Measurements from ENCODE around the gene TAF4B. TPM values are rescaled to one million over a fixed set of nuclear protein-coding genes. Genes with fewer than 3 reads are reported as not detected.

TAF4B gene
- total and polyA plus RNA-seq, 9 of the 15 experiments (the other 6 are each of a cell fraction or from before 2014, with no cell fraction given): 4.5 to 25.3 (median 20.5) TPM

DNA sequence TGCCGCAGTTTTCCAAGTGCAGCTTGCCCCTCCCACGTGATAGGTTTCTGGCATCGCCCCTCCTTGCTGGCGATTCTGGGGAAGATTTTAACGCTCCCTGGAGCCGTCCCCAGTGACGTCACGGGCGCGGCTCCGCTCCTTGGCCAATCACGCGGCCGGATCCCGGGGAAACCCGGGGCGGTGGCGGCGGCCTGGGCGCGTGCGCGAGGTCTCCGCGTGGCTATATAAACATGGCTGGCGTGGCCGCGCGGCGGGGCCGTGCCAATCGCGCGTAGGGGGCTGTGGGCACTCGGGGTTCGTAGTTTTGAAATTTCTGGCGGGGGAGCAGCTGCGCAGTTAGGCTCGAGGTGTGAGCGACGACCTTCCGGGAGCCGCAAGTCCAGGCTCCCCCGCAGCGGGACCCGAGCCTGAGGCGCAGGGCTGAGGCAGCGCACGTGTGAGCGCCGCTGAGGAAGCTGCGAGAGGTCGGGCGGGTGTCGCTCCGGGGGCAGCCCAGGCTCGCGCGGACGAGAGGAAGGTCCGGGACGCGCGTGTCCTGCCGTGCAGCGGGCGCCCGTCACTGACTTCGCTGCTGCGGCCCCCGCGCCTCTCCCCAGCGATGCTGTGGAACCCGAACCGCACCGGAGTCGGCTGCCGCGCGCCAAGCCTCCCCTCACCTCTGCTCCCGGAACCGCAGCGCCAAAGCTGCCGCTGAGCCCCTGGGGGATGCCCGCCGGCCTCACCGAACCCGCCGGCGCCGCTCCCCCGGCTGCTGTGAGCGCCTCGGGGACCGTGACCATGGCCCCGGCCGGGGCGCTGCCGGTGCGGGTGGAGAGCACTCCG lies at the start of gene TAF4B (continued):
- TF ChIP-seq ZMIZ1 (IDR thresholded peaks at IDR 0.05; ENCODE audit: low read depth in 2 of 2, low read length in 2 of 2): 0 out of 4 replicates have a peak, but pooled peaks of 1 of the 2 experiments have one; percentile 22
- TF ChIP-seq STAT5A (IDR thresholded peaks at IDR 0.05; ENCODE audit: borderline replicate concordance, low read length): no peak
- TF ChIP-seq ZNF512 (tag; IDR thresholded peaks at IDR 0.05): no peak
- TF ChIP-seq, protein P1, sequence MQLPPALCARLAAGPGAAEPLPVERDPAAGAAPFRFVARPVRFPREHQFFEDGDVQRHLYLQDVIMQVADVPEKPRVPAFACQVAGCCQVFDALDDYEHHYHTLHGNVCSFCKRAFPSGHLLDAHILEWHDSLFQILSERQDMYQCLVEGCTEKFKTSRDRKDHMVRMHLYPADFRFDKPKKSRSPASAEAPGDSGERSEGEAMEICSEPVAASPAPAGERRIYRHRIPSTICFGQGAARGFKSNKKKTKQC (CRISPR knock-in tag; IDR thresholded peaks at IDR 0.05): peak; percentile 87
- TF ChIP-seq HNRNPH1 (optimal IDR thresholded peaks at IDR 0.05; ENCODE audit: low read depth, low read length): no peak
- no peak for TF ChIP-seq SMAD2 (IDR thresholded peaks at IDR 0.05; ENCODE audit: low read depth, low read length)
- no peak for TF ChIP-seq ZBTB7A (IDR thresholded peaks at IDR 0.05; ENCODE audit: borderline replicate concordance, control insufficient read depth, low read depth, low read length)
- TF ChIP-seq ZNF764 (CRISPR knock-in tag; IDR thresholded peaks at IDR 0.05; ENCODE audit: low read depth): no peak
- TF ChIP-seq NR2C1 (IDR thresholded peaks at IDR 0.05): no peak
- TF ChIP-seq NR2C1 (tag; IDR thresholded peaks at IDR 0.05): no peak
- TF ChIP-seq DNMT1 (IDR thresholded peaks at IDR 0.05): no peak
- peak in 1 of 2 experiments; percentile 83; a peak in 2 of 4 replicates for TF ChIP-seq MAZ (CRISPR knock-in tag; conservative IDR thresholded peaks at IDR 0.05 in 1 of 2, IDR thresholded peaks at IDR 0.05 in 1 of 2)
- peak; percentile 93 for TF ChIP-seq CHD1 (IDR thresholded peaks at IDR 0.05; ENCODE audit: low read length)
- no peak for TF ChIP-seq HNRNPK (IDR thresholded peaks at IDR 0.05; ENCODE audit: low read depth, low read length, poor library complexity, severe bottlenecking)
- peak; percentile 88 for TF ChIP-seq BHLHE40 (IDR thresholded peaks at IDR 0.05; ENCODE audit: low read length)
- TF ChIP-seq NCOA4 (IDR thresholded peaks at IDR 0.05; ENCODE audit: partially characterized antibody): no peak
- no peak for TF ChIP-seq ZBED1 (IDR thresholded peaks at IDR 0.05)
- peak; percentile 93 for TF ChIP-seq SAP30 (IDR thresholded peaks at IDR 0.05; ENCODE audit: borderline replicate concordance, insufficient read depth, low read depth, low read length, poor library complexity, severe bottlenecking)
- peak; percentile 73 for TF ChIP-seq RBM25 (IDR thresholded peaks at IDR 0.05; ENCODE audit: low read depth, low read length, severe bottlenecking)
- no peak for TF ChIP-seq ZZZ3 (IDR thresholded peaks at IDR 0.05)
- TF ChIP-seq YBX1 (IDR thresholded peaks at IDR 0.05): no peak
- TF ChIP-seq NELFE (IDR thresholded peaks at IDR 0.05; ENCODE audit: insufficient read depth, insufficient read length): no peak
